GM12878 (cell line): ENCODE measurements around the gene STARD8. TPM values are rescaled to one million over a fixed set of nuclear protein-coding genes. Genes with fewer than 3 reads are reported as not detected.

Experiments
- ATAC-seq: fragments of 200-7000 bp; cut with Tn5 transposase; 3 replicates; pipeline ENCODE4 v1.9.1; 2020; ENCODE audit warnings: mild to moderate bottlenecking, moderate library complexity
- BruUV-seq: library from RNA; stranded (reverse); fragments of 400-500 nt; replicated peaks from 2 replicates; lab custom pipeline; 2021; lab: Mats Ljungman, UMichigan
- CTCF ChIA-PET: fragments of 300-600 bp; sonication (Branson Sonifier 250); formaldehyde crosslinking; extraction: SDS; loops from one replicate; lab custom pipeline; 2021; ENCODE audit warnings: inconsistent platforms; lab: Yijun Ruan, JAX
- POLR2A ChIA-PET: fragments of 350-600 bp; formaldehyde crosslinking; extraction: SDS; loops from one replicate; lab custom pipeline; 2021; ENCODE audit warnings: inconsistent platforms; lab: Charles Lee
- RAD21 ChIA-PET: fragments of 300-600 bp; sonication (Branson Sonifier 250); formaldehyde crosslinking; loops from one replicate; lab custom pipeline; 2023; ENCODE audit warnings: antibody characterized with exemption; ENCODE audit not compliant: unreplicated experiment; lab: Charles Lee
- SMC1A ChIA-PET: fragments of 300-600 bp; sonication (Branson Sonifier 250); formaldehyde crosslinking; loops from one replicate; lab custom pipeline; 2023; ENCODE audit not compliant: unreplicated experiment, uncharacterized antibody; lab: Charles Lee
- DNase-seq: peaks from one replicate; pipeline ENCODE4 v3.0.0-alpha.2; 2011; ENCODE audit warnings: low read depth, low spot score
- FAIRE-seq: peaks from 3 replicates; lab custom pipeline; 2011; peaks lifted over from hg19 to GRCh38; lab: Jason Lieb, UNC
- H2AFZ ChIP-seq: 2 replicates; pipeline ENCODE4 v1.6.0; 2011; ENCODE audit warnings: low read depth, low read length, control low read depth; ENCODE audit not compliant: control insufficient read depth
- H3K27ac ChIP-seq: 2 replicates; pipeline ENCODE4 v1.5.1; 2011; ENCODE audit warnings: control low read depth; ENCODE audit not compliant: control insufficient read depth, insufficient read depth
- H3K27me3 ChIP-seq, 2 experiments: replicated peaks in 1 of 2; 2 replicates each; pipeline versions ENCODE4 v1.6.0 to v1.6.1; 2011; ENCODE audit warnings: low read length in 1 of 2; ENCODE audit not compliant: control insufficient read depth in 2 of 2, insufficient read depth in 2 of 2
- H3K36me3 ChIP-seq, 2 experiments: 2 replicates each; pipeline ENCODE4 v1.5.1; 2011; ENCODE audit warnings: low read length in 1 of 2; ENCODE audit not compliant: control insufficient read depth in 2 of 2, insufficient read depth in 2 of 2
- H3K4me1 ChIP-seq: 2 replicates; pipeline ENCODE4 v1.6.1; 2011; ENCODE audit warnings: mild to moderate bottlenecking, low read length, moderate library complexity, mixed read lengths; ENCODE audit not compliant: control insufficient read depth, insufficient read depth
- H3K4me2 ChIP-seq: 2 replicates; pipeline ENCODE4 v1.6.0; 2011; ENCODE audit warnings: control low read depth; ENCODE audit not compliant: control insufficient read depth, insufficient read depth
- H3K4me3 ChIP-seq: fragments of 200-600 bp; sonication (generic); 2 replicates; pipeline ENCODE4 v1.5.1; 2016
- H3K79me2 ChIP-seq: 2 replicates; pipeline ENCODE4 v1.6.0; 2011; ENCODE audit warnings: low read length; ENCODE audit not compliant: control insufficient read depth, insufficient read depth
- H3K9ac ChIP-seq: 2 replicates; pipeline ENCODE4 v1.8.0; 2011; ENCODE audit warnings: low read length, control low read depth, mixed read lengths; ENCODE audit not compliant: control insufficient read depth, insufficient read depth
- H3K9me3 ChIP-seq: replicated peaks from 3 replicates; pipeline ENCODE4 v1.5.1; 2011; ENCODE audit warnings: mild to moderate bottlenecking, low read length; ENCODE audit not compliant: control insufficient read depth, insufficient read depth
- H4K20me1 ChIP-seq: 2 replicates; pipeline ENCODE4 v1.6.0; 2011; ENCODE audit not compliant: control insufficient read depth, insufficient read depth
- BRCA1 ChIP-seq: IDR thresholded peaks from 2 replicates; pipeline ENCODE4 v1.6.1; 2011; ENCODE audit warnings: low read depth, low read length, improper control_type of control experiment
- KDM1A ChIP-seq: fragments of 200-600 bp; sonication (generic); IDR thresholded peaks from 2 replicates; pipeline ENCODE4 v1.6.1; 2016; ENCODE audit warnings: borderline replicate concordance
- RB1 ChIP-seq: fragments of 450-650 bp; formaldehyde crosslinking; IDR thresholded peaks from 2 replicates; pipeline ENCODE4 v1.6.1; 2017; ENCODE audit warnings: mild to moderate bottlenecking, borderline replicate concordance
- SIX5 ChIP-seq: IDR thresholded peaks from 2 replicates; pipeline ENCODE4 v1.6.1; 2011; ENCODE audit warnings: mild to moderate bottlenecking, low read depth, low read length, moderate library complexity; ENCODE audit not compliant: severe bottlenecking
- SPI1 ChIP-seq: IDR thresholded peaks from 2 replicates; pipeline ENCODE4 v1.6.1; 2011; ENCODE audit warnings: low read depth, mild to moderate bottlenecking, low read length, moderate library complexity, borderline replicate concordance; ENCODE audit not compliant: insufficient read depth
- TAF1 ChIP-seq: IDR thresholded peaks from 2 replicates; pipeline ENCODE4 v1.6.1; 2011; ENCODE audit warnings: mild to moderate bottlenecking, low read depth, low read length, borderline replicate concordance
- WGBS: methylation state at CpG from one replicate; pipeline ENCODE4 v1.1.6; 2016; ENCODE audit warnings: low lambda C conversion rate; ENCODE audit not compliant: insufficient replicate concordance, insufficient coverage; ENCODE audit errors: missing lambda C conversion rate; 5-methylcytosine and 5-hydroxymethylcytosine counted together
- in situ Hi-C: fragments of 300-500 bp; cut with MboI; formaldehyde crosslinking; loops from 9 replicates; pipeline ENCODE4 v1.14.3; 2018; ENCODE audit warnings: mixed read lengths
- intact Hi-C: fragments of 100-400 bp; cut with micrococcal nuclease; formaldehyde crosslinking; loops from one replicate; pipeline ENCODE4 v1.14.2; 2022; ENCODE audit not compliant: unreplicated experiment
- polyA plus RNA-seq, 11 experiments: library from polyadenylated mRNA; depleted of rRNA in 4 of 11; unstranded in 6 of 11; stranded (reverse) in 5 of 11; fragments of >200 nt; fragmentation: Nextera tagmentation in 4 of 11; fragmentation: Illumina TruSeq in 1 of 11; extraction: Ambion mirVana in 4 of 11; extraction: Trizol in 1 of 11; gene quantifications; 1 replicate in 1 of 11; 2 replicates in 10 of 11; pipeline versions ENCODE4 v1.2.1 to v1.2.3, GENCODE V29; 2011 to 2016; ENCODE audit warnings: inconsistent platforms in 2 of 11, missing spikeins in 2 of 11, low read depth in 1 of 11
- total RNA-seq, 4 experiments: library from RNA; depleted of rRNA in 3 of 4; stranded (reverse); fragments of >200 nt in 3 of 4; fragmentation: Illumina TruSeq in 1 of 4; extraction: Trizol in 1 of 4; gene quantifications; 2 replicates each; pipeline versions ENCODE4 v1.2.1 to v1.2.3, GENCODE V29; 2013 to 2021
- TF ChIP-seq, protein P1 (sequence below): IDR thresholded peaks from 2 replicates; pipeline ENCODE4 v1.6.1; 2011; ENCODE audit warnings: borderline replicate concordance, low read depth, mild to moderate bottlenecking, moderate library complexity, mixed read lengths, low read length; ENCODE audit not compliant: insufficient read depth; ENCODE audit errors: extremely low read length
- TF ChIP-seq, protein P2 (sequence below): fragments of 450-650 bp; formaldehyde crosslinking; IDR thresholded peaks from 2 replicates; pipeline ENCODE4 v1.4.0; 2022; ENCODE audit warnings: mild to moderate bottlenecking, moderate library complexity

Gene STARD8
- total and polyA plus RNA-seq, 10 of the 15 experiments (the other 5 are each of a cell fraction or from before 2014, with no cell fraction given): 0.03 to 0.14 (median 0.07) TPM; not detected in 6

DNA sequence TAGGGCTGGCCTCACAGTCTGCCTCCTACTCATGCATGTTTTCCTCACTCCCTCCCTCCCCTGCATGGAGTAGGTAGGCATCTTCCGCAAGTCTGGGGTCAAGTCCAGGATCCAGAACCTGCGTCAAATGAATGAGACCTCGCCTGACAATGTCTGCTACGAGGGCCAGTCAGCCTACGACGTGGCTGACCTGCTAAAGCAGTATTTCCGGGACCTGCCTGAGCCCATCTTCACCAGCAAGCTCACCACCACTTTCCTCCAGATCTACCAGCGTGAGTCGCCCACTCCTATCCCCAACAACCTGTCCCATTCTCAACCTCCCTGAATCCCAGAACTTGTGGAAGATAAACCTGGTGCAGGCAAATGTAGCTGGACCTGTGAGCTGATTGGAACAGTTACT is 73.4 kb downstream of the STARD8 start (continued):
- TF ChIP-seq KDM1A (no peak), TAF1 (no peak), SPI1 (no peak), RB1 (no peak), SIX5 (no peak), BRCA1 (no peak)

DNA sequence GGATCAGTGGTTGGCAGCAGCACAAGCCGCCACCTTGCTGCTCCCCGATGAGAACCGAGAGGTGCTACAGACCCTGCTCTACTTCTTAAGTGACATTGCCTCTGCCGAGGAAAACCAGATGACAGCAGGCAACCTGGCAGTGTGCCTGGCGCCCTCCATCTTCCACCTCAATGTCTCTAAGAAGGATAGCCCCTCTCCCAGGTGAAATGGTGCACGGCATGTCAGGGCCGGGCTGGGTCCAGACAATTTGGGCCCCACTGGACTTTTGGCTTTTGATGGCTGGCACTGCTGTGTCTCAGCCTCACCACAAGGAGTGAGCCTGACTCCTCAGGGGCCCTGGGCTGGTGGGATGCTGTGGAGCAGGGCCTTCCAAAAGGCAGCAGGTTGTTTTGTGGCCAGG is 74.1 kb downstream of the STARD8 start:
- in situ Hi-C loops: no loop called here
- CTCF ChIA-PET: no interaction called here
- Histone ChIP-seq H3K27ac (no peak overlapping the region), H3K9me3 (no peaks in the 10 kb centered on the region), H2AFZ (no peak overlapping the region), H3K27me3 (no peaks in the 10 kb centered on the region), H3K4me3 (no peak overlapping the region), H3K36me3 (no peaks in the 10 kb centered on the region), H3K4me1 (no peaks in the 10 kb centered on the region), H3K4me2 (no peak overlapping the region), H3K79me2 (no peaks in the 10 kb centered on the region), H3K9ac (no peak overlapping the region), H4K20me1 (no peaks in the 10 kb centered on the region)
- intact Hi-C loops: no loop called here
- RAD21 ChIA-PET: interaction anchor here (0.9 kb wide), 1 partner anchor 209 kb away, joined by 3 read pairs; no protein-coding TSS in a partner anchor
- FAIRE-seq (no peak), ATAC-seq (no peak), DNase-seq (no peak)
- SMC1A ChIA-PET: no interaction called here
- POLR2A ChIA-PET: no interaction called here
- WGBS: 56% methylated on average over 7 of the region's 7 CpGs
- no TSS peak for BruUV-seq
- TF ChIP-seq, protein P1, sequence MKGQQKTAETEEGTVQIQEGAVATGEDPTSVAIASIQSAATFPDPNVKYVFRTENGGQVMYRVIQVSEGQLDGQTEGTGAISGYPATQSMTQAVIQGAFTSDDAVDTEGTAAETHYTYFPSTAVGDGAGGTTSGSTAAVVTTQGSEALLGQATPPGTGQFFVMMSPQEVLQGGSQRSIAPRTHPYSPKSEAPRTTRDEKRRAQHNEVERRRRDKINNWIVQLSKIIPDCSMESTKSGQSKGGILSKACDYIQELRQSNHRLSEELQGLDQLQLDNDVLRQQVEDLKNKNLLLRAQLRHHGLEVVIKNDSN: no peak
- TF ChIP-seq, protein P2, sequence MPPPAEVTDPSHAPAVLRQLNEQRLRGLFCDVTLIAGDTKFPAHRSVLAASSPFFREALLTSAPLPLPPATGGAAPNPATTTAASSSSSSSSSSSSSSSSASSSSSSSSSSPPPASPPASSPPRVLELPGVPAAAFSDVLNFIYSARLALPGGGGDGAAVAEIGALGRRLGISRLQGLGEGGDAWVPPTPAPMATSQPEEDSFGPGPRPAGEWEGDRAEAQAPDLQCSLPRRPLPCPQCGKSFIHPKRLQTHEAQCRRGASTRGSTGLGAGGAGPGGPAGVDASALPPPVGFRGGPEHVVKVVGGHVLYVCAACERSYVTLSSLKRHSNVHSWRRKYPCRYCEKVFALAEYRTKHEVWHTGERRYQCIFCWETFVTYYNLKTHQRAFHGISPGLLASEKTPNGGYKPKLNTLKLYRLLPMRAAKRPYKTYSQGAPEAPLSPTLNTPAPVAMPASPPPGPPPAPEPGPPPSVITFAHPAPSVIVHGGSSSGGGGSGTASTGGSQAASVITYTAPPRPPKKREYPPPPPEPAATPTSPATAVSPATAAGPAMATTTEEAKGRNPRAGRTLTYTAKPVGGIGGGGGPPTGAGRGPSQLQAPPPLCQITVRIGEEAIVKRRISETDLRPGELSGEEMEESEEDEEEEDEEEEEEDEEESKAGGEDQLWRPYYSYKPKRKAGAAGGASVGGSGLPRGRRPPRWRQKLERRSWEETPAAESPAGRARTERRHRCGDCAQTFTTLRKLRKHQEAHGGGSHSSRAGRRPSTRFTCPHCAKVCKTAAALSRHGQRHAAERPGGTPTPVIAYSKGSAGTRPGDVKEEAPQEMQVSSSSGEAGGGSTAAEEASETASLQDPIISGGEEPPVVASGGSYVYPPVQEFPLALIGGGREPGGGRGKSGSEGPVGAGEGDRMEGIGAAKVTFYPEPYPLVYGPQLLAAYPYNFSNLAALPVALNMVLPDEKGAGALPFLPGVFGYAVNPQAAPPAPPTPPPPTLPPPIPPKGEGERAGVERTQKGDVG: no peak
